ENCODE results near the gene ATP2B2. TPM values are rescaled to one million over a fixed set of nuclear protein-coding genes. Genes with fewer than 3 reads are reported as not detected.

Gene ATP2B2
- polyA plus RNA-seq, 3 donors: 0.41 to 0.74 (median 0.48) TPM

- no peak for DNase-seq
Observed at GRCh38 chr3:10401990-10402761, 103.2 kb downstream of the ATP2B2 start.

GRCh38 chr3:10400749-10401495, 104.5 kb downstream of the ATP2B2 start:
- DNase-seq: no peak

DNA sequence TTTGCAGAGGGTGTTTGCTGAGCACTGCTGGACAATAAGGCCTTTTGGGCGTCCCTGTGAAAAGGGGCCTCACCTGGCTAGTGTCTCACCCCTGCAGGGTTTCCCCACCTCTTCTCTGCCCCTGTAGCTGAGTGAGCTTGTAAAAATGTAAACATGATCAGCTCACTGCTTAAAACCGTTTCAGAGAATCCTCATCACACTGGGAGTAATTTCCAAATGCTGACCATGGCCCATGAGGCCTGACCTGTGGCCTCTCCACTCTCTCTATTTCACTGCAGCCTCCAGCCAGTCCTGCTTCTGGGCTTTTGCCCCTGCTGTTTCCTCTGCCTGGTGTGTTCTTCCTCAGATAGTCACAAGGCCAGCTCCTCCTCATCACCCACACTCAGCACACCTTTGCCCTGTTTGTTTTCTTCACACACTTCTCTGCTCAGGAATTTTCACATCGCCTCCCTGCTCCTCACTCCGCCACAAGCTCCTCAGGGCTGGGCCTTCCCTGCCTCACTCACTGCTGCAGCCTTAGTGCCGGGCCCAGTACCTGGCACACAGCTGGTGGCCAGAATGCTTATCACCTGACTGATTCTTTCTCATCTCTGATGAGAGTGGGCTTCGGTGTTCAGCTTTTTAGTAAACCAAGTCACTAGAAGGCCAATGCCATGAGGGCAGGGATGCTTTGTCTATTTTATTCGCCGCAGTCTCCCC, 105.2 kb downstream of the ATP2B2 start:
- DNase-seq: no peak

GRCh38 chr3:10399634-10400033, 105.8 kb downstream of the ATP2B2 start:
- no peak for DNase-seq

DNA sequence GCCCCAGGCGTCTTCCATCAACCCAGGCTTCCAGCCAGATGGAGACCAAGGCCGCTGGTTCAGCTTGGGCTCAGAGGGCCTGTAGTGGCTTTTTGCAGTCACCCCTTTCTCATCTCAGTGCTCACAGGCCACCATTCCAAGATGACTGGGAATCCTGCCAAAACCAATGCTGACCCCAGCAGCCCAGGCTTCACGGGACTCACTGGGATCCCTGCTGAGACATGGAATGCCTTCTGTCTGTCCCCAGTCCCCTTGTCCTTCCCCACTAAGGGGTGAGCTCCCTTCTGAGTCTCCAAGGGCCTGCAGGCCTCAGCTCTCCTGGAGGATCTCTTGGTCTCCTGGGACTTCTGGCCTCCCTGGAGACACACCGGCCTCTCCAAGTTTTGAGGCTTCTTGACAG, 107.0 kb downstream of the ATP2B2 start:
- no peak for DNase-seq

GRCh38 chr3:10397879-10398278, 107.5 kb downstream of the ATP2B2 start:
- no peak for DNase-seq

DNA sequence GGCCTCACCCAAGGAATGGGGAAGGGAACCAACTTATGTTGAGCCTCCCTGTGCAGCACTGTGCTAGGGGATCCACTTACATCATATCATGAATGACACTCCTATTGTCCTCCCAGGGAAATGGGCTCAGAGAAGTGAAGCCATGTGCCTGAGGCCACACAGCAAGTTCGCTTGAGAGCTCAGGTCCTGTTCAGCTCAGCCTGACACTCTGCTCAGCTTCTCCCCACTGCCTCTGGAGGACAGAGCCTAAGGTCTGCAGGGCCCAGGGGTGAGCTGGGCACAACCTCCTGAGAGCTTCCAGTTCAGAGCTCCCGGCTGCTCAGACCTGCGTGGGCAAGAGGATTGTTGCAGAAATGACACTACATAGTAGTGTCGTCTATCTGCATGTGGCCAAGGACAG, 108.5 kb downstream of the ATP2B2 start:
- no peak for DNase-seq

DNA sequence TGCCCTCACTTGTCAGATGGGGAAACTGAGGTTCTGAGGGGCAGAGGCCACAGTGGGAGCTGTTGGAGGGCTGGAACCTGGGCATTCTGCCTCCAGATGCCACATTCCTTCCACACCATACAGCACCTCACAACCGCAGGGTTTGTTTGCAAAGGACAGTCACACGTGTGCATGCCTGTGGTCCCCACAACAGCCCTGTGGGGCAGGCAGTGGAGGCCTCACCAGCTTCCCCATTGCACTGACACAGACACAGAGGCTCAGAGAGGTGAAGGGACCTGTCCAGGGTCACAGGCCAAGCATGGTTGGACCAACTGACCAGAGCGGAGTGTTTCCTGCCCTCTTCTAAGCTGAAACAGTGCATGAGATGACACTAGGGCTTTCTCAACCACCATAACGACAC, 109.3 kb downstream of the ATP2B2 start:
- DNase-seq: no peak

- DNase-seq: no peak
Observed at GRCh38 chr3:10395671-10396070, 109.7 kb downstream of the ATP2B2 start.

DNA sequence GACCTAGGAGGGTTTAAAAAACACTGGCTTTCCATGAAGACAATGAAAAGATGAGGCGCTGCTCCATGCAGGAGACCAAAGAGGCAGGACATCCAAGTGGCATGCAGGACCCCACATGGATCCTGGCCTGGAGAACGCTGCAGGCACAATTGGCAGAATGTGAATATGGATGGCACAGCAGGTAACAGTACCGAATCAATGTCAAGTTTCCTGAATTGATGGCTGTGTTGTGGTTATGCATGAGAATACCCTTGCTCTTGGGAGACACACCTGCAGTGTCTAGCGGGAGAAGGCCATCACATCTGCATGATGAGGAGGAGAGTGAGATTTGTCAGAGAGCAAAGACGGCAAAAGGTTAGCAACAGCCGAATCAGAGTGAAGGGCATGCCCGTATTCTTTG, 110.2 kb downstream of the ATP2B2 start:
- DNase-seq: no peak

DNA sequence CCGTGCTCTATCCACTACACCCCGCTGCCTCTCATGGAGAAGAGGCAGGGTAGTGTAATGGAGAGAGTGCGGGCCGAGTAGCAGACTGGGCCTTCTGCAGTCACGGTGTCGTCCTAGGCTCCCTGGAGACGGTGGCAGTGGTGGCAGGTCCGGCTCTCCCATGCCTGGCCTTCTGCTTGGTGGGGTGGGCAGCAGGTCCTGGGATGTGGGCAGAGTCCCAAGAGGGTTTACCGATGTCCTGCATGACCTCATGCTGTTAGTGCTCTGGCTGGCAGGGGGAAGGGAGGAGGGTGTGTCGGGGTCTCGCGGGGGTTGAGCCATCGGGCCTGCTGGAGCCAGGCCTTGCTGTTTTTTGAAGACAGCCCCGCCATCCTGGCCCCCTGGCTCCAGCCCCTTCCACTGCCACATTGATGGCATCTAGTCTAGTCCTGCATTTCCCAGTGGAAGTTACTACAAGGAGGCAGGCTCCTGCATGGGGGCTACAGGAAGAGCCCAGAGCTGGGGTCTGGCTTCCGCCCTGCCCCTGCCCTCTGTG, 110.8 kb downstream of the ATP2B2 start:
- no peak for DNase-seq

GRCh38 chr3:10393514-10393913, 111.9 kb downstream of the ATP2B2 start:
- DNase-seq: no peak

DNA sequence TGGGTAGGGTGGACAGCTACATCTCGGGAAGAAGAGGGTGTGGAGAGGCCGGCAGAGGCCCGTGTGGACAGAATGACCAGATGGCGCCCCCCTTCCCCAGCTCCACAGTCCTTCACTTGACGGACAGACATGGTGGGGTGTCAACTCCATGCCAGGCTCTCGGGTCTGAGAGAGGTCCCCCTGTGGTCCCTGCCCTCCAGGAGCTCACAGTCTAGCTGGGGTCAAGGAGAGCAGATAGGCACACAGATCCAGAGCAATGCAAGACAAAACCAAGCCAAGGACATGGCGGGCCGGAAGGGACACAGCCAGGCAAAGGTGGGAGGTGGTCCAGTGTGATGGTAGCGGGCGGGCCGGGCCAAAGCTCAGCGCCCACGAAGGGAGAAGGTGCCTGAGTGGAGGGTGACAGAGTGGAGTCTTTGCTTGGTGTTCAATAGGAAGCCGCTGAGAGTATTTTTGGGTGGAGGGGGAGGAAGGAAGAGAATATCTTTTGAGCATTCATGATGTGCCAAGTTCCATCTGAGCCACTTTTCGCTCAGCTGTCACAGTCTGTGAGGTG, 112.4 kb downstream of the ATP2B2 start:
- DNase-seq: no peak

- no peak for DNase-seq
Observed at GRCh38 chr3:10392244-10392643, 113.1 kb downstream of the ATP2B2 start.

- no peak for DNase-seq
Observed at GRCh38 chr3:10391391-10391790, 114.0 kb downstream of the ATP2B2 start.

- no peak for DNase-seq
Observed at GRCh38 chr3:10390641-10391373, 114.6 kb downstream of the ATP2B2 start.

DNA sequence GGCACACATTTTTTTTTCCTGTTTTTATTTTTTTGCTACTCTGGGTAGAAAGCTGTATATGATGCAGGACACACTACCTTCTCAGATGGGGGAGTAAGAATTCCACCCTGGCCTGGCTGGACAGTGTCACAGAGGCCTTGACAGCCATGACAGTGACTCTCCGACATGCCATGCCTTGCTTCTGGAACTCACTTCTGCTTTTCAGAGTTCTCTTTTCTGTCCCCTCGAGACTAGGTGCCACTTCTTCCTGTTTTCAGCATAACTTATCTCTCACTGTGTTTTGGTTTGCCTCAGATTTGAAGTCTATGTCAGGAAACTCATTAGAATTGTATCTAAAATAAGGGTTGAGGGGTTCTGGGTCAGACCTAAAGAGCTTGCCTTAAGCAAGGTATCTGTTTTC, 115.4 kb downstream of the ATP2B2 start:
- no peak for DNase-seq

DNA sequence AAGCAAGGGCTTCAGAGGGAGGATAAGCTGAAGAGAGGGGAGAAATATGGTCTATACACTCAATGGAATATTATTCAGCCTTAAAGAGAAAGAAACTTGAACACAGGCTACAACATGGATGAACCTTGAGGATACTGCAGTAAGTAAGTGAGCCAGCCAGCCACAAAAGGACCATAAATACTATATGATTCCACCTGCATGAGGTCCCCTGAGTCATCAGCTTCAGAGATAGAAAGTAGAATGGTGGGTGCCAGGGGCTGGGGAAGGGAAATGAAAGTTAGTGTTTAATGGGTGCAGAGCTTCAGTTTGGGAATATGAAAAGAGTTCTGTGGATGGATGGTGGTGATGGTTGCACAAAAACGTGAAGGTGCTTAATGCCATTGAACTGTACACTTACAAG, 116.0 kb downstream of the ATP2B2 start:
- no peak for DNase-seq

- DNase-seq: no peak
Observed at GRCh38 chr3:10387881-10388609, 117.3 kb downstream of the ATP2B2 start.

GRCh38 chr3:10386121-10386520, 119.3 kb downstream of the ATP2B2 start:
- no peak for DNase-seq
